Muscle layer of duodenum (tissue), 2 donors: ENCODE measurements around the gene GPR3.
A peak's percentile ranks its signal among the peaks of the same experiment; 100 is the strongest.
"Not testable (repeated sequence)": the region's sequence is repeated elsewhere in the genome, so short reads cannot be mapped to it uniquely, and the experiment has no call there.

Experiments
- H3K27ac ChIP-seq: one replicate; pipeline ENCODE4 v1.7.0; 2013; ENCODE audit warnings: mild to moderate bottlenecking, low read length
- H3K27me3 ChIP-seq: one replicate; pipeline ENCODE4 v1.7.0; 2013; ENCODE audit warnings: low read depth, mild to moderate bottlenecking, control low read depth, low read length
- H3K36me3 ChIP-seq, 2 donors: one replicate each; pipeline ENCODE4 v1.7.0; 2013; ENCODE audit warnings: low read length in 2 of 2, control low read depth in 1 of 2, mild to moderate bottlenecking in 1 of 2; ENCODE audit not compliant: insufficient read depth in 2 of 2, control insufficient read depth in 1 of 2
- H3K4me1 ChIP-seq, 2 donors: one replicate each; pipeline ENCODE4 v1.7.0; 2013; ENCODE audit warnings: low read length in 2 of 2, mild to moderate bottlenecking in 2 of 2, control low read depth in 1 of 2, moderate library complexity in 1 of 2; ENCODE audit not compliant: insufficient read depth in 2 of 2, control insufficient read depth in 1 of 2
- H3K4me3 ChIP-seq, 2 donors: one replicate each; pipeline ENCODE4 v1.7.0; 2013; ENCODE audit warnings: low read length in 2 of 2, low read depth in 1 of 2, mild to moderate bottlenecking in 1 of 2
- H3K9me3 ChIP-seq, 2 donors: one replicate each; pipeline ENCODE4 v1.7.0; 2013; ENCODE audit warnings: low read length in 2 of 2, control low read depth in 1 of 2, mild to moderate bottlenecking in 1 of 2; ENCODE audit not compliant: control insufficient read depth in 1 of 2
- donor health status: healthy.

The GPR3 gene

DNA sequence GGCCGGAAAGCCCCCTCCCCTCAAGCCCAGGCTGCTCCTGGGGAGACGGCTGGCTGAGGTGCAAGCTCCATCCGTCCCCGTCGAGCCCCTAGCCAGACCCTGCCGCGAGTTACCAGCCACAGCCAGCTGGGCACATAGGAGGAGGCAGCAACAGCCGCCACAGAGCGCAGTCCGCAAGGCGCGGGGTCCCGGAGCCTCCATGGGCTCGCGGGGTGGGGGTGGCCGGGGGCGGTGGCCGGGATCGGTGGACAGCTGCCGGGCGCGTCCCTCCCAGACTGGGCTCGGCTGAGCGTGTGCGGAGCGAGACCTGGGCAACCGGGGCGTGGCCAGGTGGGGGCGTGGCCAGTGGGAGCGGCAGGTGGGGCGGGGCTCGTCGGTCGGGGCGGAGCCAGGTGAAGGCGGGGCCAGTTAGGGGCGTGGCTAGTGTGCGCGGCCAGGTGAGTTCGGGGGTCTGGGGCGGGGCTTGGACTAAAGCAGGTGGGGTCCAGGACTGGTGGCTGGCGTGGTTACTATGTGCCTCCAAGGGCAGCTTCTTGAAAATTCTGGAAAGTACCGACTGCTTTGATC is 9.3 kb upstream of the GPR3 start, which contains the start of gene CD164L2:
Gene CD164L2 (minus strand): TSS at position 295 of the 567 bp plus-strand sequence. CDS start 94 bp downstream, at position 201.
- Histone ChIP-seq H3K4me3 (no peak within 1 kb of the TSS), H3K36me3 (no peaks in the 10 kb centered on the region), H3K4me1 (no peaks in the 10 kb centered on the region), H3K9me3 (no peaks in the 10 kb centered on the region), H3K27ac (no peak within 1 kb of the TSS), H3K27me3 (no peaks in the 10 kb centered on the region)

DNA sequence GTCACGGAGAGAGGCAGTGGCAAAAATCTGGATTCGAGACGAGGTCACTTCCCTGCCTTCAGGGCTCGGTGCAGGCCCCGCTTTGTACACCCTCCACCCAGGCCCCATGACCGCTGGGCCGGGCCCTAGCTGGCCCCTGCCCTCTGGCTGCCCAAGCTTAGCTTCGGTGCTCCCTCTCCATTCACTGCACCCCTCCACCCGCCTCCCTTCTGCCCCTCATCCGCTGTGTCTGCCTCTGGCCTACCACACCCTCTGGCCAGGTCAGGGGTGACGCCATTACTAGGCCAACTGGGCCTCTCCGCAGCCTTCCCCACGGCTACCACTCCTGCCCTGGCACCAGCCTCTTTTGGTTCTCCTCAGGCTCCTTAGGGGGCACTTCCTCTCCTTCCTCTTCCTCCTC is 8.8 kb upstream of the GPR3 start:
- Histone ChIP-seq H3K27ac (no peak overlapping the region), H3K4me1 (no peaks in the 10 kb centered on the region), H3K36me3 (no peaks in the 10 kb centered on the region), H3K9me3 (no peaks in the 10 kb centered on the region), H3K4me3 (no peak overlapping the region), H3K27me3 (no peaks in the 10 kb centered on the region)

DNA sequence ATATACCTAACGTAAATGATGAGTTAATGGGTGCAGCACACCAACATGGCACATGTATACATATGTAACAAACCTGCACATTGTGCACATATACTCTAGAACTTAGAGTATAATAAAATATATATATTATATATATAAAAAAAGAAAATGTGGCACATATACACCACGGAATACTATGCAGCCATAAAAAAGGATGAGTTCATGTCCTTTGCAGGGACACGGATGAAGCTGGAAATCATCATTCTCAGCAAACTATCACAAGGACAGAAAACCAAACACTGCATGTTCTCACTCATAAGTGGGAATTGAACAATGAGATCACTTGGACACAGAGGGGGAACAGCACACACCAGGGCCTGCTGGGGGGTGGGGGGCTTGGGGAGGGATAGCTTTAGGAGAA is 7.6 kb upstream of the GPR3 start:
- not testable (repeated sequence) for H3K27ac ChIP-seq, H3K4me3 ChIP-seq, H3K4me1 ChIP-seq, H3K36me3 ChIP-seq, H3K27me3 ChIP-seq, H3K9me3 ChIP-seq

DNA sequence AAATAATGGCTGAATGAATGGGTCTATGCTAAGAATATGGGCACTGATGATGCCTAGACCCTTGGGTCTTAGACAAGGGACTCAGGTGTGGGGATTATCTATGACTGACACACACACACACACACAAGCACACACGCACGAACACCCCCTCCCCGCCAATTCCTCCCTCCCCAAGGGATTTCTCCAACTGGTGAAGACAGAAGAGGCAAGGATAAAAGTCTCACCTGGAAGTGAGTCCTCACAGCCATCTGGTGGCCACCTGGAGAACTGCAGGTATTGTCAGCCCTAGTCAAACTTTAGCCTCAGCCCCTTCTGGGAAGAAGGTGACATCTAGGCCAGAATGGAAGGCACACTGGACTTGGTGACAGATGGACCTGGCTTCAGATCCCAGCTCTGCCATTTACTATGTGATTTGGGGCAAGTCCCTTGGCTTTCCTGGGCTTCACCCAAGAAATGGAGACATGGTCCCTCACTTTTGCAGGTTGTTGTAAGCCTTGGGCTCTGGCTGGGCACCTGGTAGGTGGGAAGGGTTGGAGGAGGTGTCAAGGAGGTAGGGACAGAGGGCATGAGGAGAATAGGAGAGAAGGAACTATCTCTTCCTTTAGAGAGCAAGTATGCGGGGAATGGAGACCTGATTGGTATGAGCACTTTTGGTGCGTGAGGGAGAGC is 4.0 kb upstream of the GPR3 start:
- no peak overlapping the region for H3K27ac ChIP-seq
- no peaks in the 10 kb centered on the region for H3K27me3 ChIP-seq
- peaks cover 7 to 14% of the 10 kb centered on the region in 2 donors for H3K4me1 ChIP-seq
- no peak overlapping the region for H3K4me3 ChIP-seq
- no peaks in the 10 kb centered on the region for H3K9me3 ChIP-seq
- no peaks in the 10 kb centered on the region for H3K36me3 ChIP-seq

DNA sequence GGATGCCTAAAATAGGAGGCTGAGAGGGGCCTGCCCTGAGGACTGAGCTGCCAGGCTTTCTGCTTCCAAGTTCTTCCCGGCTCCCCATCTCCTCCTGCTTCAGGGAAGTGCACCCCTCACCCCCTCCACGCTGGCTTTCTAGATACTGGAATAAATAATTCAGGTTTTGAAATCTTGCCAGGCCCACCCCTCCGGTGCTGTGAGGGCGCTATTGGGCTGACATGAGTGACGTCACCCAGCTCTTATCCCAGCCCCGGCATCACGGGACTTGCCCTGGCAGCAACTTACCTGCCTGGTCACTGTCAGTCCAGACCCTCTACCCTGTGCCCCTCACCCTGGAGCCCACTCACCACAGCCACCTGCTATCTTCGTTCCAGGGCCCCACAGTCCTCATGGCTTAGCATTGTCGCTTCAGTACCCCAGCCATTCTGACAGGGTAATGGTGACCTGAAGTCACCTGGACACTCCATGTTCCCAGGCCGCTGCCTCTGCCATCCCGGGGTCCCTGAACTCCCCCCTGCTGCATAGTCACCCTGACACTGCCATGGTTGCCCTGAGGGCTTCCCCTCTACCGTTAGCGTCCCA is 819 bp upstream of the GPR3 start:
- H3K27ac ChIP-seq, result no peak overlapping the region
- peak overlapping the region; percentile 30 to 58 for H3K4me3 ChIP-seq
- peaks cover 7 to 20% of the 10 kb centered on the region in 2 donors for H3K4me1 ChIP-seq
- no peaks in the 10 kb centered on the region for H3K9me3 ChIP-seq
- H3K27me3 ChIP-seq, result no peaks in the 10 kb centered on the region
- no peaks in the 10 kb centered on the region for H3K36me3 ChIP-seq

DNA sequence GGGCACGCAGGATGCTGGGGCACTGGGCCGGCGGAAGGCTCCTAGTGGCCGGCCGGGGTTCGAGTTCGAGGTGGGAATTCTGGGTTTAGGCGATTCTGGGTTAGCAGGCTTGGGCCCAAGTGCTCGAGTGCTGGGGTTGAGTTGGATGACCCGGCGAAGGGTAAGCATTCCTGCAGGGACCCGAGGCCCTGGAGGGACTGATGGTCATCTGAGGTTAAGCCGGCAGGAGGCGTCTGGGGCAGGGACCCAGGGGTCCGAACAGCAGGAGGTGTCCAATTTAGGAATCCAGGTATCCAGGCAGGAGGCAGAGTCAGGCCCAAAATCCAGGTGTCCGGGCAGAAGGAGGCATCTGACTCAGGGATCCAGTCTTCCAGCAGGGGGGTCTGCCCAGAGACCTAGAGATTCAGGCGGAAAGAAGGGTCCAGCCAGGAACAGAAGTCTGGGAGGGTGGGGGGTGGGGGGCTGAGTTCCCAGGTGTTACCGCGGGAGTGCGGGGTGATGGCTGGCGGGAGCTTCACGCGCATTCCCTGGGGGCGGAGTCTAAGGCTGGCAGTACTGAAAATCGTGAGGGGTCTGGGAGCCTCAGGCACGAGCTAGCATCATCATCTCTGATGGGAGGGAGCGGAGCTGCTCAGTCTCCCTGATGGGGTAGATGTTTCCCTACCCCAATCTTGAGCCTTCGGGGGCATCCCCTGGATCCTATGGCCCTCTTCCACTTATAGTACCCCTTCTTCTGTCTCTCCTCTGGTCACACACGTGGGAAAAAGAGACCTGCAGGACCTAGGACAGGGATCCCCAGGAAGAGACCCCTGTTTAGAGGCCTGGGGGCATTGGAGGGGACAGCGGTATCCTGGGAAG is 585 bp downstream of the GPR3 start:
- H3K4me1 ChIP-seq, result peaks cover 7 to 20% of the 10 kb centered on the region in 2 donors
- H3K36me3 ChIP-seq, result no peaks in the 10 kb centered on the region
- H3K4me3 ChIP-seq, result peak overlapping the region; percentile 39 to 58
- H3K27ac ChIP-seq, result no peak overlapping the region
- no peaks in the 10 kb centered on the region for H3K9me3 ChIP-seq
- no peaks in the 10 kb centered on the region for H3K27me3 ChIP-seq

DNA sequence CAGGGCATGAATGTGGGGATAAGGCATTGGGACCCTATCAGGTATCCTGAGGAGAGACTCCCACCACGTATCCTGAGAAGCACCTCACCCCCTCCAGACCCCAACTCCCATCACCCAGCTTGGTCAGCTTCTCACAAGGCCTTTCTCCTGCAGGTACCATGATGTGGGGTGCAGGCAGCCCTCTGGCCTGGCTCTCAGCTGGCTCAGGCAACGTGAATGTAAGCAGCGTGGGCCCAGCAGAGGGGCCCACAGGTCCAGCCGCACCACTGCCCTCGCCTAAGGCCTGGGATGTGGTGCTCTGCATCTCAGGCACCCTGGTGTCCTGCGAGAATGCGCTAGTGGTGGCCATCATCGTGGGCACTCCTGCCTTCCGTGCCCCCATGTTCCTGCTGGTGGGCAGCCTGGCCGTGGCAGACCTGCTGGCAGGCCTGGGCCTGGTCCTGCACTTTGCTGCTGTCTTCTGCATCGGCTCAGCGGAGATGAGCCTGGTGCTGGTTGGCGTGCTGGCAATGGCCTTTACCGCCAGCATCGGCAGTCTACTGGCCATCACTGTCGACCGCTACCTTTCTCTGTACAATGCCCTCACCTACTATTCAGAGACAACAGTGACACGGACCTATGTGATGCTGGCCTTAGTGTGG is 1.3 kb downstream of the GPR3 start:
- Histone ChIP-seq H3K27me3 (no peaks in the 10 kb centered on the region), H3K4me1 (peaks cover 7 to 20% of the 10 kb centered on the region in 2 donors), H3K36me3 (no peaks in the 10 kb centered on the region), H3K9me3 (no peaks in the 10 kb centered on the region), H3K4me3 (no peak overlapping the region), H3K27ac (no peak overlapping the region)

DNA sequence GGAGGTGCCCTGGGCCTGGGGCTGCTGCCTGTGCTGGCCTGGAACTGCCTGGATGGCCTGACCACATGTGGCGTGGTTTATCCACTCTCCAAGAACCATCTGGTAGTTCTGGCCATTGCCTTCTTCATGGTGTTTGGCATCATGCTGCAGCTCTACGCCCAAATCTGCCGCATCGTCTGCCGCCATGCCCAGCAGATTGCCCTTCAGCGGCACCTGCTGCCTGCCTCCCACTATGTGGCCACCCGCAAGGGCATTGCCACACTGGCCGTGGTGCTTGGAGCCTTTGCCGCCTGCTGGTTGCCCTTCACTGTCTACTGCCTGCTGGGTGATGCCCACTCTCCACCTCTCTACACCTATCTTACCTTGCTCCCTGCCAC is 1.8 kb downstream of the GPR3 start:
- peaks cover 7 to 22% of the 10 kb centered on the region in 2 donors for H3K4me1 ChIP-seq
- no peak overlapping the region for H3K4me3 ChIP-seq
- no peaks in the 10 kb centered on the region for H3K36me3 ChIP-seq
- no peaks in the 10 kb centered on the region for H3K27me3 ChIP-seq
- H3K9me3 ChIP-seq, result no peaks in the 10 kb centered on the region
- no peak overlapping the region for H3K27ac ChIP-seq

DNA sequence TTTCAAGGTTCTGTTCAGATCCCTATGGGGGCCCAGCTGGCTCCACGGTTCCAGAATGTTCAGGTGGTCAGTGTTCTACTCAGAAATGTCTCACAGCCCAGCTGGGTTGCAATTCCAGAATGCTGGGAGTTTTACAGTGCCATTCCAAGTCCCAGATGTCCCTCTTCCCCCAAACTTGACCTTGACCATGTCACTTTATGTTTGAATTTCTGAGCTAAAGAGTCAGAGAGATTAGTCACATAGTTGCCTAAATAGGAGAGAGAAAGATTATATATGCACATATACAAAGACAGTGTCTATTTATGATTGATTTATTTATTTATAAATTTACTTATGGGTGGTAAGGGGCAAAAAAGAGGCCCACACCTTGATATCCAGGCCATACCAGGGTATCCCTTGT is 2.5 kb downstream of the GPR3 start:
- no peak overlapping the region for H3K27ac ChIP-seq
- H3K4me1 ChIP-seq, result peaks cover 7 to 28% of the 10 kb centered on the region in 2 donors
- no peaks in the 10 kb centered on the region for H3K36me3 ChIP-seq
- no peaks in the 10 kb centered on the region for H3K9me3 ChIP-seq
- no peaks in the 10 kb centered on the region for H3K27me3 ChIP-seq
- H3K4me3 ChIP-seq, result no peak overlapping the region

DNA sequence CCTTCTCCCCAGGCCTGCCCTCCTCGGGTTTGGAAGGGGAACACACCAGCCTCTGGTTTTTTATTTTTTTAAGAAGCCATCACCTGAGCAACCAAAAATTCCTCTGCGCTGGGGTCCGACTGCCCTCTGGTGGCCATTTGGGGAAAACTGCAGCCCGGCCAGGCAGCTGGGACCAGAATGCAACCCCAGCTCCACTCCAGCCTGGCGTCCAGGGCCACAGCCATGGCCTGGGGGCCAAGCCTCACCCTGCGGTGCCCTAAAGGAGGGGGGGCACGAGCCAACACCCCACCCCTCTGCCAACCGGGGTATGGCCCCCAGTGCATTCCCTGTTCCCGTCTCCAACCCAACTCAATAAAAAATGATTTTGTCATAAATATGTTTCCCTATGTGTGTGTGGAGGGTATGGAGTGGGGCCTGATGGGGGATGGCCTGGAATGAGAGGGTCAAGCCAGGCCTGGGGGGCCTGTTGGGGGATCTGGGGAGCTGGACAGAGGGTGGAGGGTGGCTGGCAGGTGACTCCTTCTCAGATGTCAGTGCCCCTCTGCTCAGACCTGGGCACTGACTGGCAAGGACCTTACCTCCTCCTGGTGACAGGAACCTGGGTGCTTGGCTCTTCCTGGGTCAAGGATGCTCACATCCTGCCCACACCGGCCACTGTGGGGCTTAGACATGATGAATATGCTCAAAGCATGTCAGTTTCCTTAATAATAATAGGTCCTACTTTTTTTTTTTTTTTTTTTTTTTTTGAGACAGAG is 3.2 kb downstream of the GPR3 start:
- Histone ChIP-seq H3K36me3 (no peaks in the 10 kb centered on the region), H3K9me3 (no peaks in the 10 kb centered on the region), H3K27ac (no peak overlapping the region), H3K27me3 (no peaks in the 10 kb centered on the region), H3K4me3 (no peak overlapping the region), H3K4me1 (peaks cover 7 to 35% of the 10 kb centered on the region in 2 donors)
